Central memory CD8-positive, alpha-beta T cell (primary cell): ENCODE measurements around the gene EXOSC10.
"Not testable (repeated sequence)": the region's sequence is repeated elsewhere in the genome, so short reads cannot be mapped to it uniquely, and the experiment has no call there.

ENCODE experiments used
- ATAC-seq: fragments of 150-1000 bp; cut with Tn5 transposase; replicated peaks from 2 replicates; pipeline ENCODE4 v1.10.0; 2022; ENCODE audit warnings: mild to moderate bottlenecking, moderate FRiP score, moderate number of reproducible peaks; ENCODE audit not compliant: poor library complexity, severe bottlenecking; ENCODE audit errors: extremely low read depth
- DNase-seq, 2 donors: peaks; one replicate each; pipeline ENCODE4 v3.0.0; 2021; ENCODE audit warnings: low spot score in 2 of 2
- H3K27ac Mint-ChIP-seq: one replicate; pipeline ENCODE4 v1.8.0; 2022; ENCODE audit warnings: low read depth, mild to moderate bottlenecking, moderate library complexity, mixed read lengths
- H3K27me3 Mint-ChIP-seq: one replicate; pipeline ENCODE4 v1.8.0; 2022; ENCODE audit warnings: mixed read lengths
- H3K36me3 Mint-ChIP-seq: one replicate; pipeline ENCODE4 v1.8.0; 2022; ENCODE audit warnings: mild to moderate bottlenecking, moderate library complexity, mixed read lengths; ENCODE audit not compliant: insufficient read depth
- H3K4me1 Mint-ChIP-seq: one replicate; pipeline ENCODE4 v1.8.0; 2022; ENCODE audit warnings: mixed read lengths
- H3K4me3 Mint-ChIP-seq: one replicate; pipeline ENCODE4 v1.8.0; 2022; ENCODE audit warnings: mild to moderate bottlenecking, moderate library complexity, mixed read lengths
- H3K9me3 Mint-ChIP-seq: one replicate; pipeline ENCODE4 v1.8.0; 2022; ENCODE audit warnings: mixed read lengths

Gene EXOSC10

GRCh38 chr1:11026903-11027302, 72.8 kb downstream of the EXOSC10 start:
- Mint-ChIP-seq H3K27me3 (no peaks in the 10 kb centered on the region), H3K4me1 (peaks cover 28% of the 10 kb centered on the region), H3K27ac (no peak overlapping the region), H3K4me3 (no peak overlapping the region), H3K9me3 (no peaks in the 10 kb centered on the region), H3K36me3 (peaks cover 65% of the 10 kb centered on the region)
- ATAC-seq (no peak), DNase-seq (no peak)

DNA sequence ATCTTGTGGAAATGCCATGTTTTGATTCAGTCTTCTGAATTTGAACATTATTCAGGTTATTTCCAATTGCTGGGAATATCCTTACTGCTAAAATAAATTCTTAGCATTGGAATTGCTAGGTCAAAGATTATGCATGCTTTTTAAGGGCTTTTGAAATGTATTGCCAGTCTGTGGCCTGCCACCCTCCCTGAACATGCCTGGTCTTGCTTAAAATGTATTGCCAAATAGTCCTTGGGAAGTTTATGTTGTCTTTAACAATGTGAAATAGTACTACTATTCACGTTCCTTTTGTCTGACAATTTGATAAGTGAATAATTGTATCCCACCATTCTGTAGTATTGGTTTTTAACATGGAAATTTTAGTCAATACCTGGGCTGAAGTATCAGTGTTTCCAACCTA, 73.6 kb downstream of the EXOSC10 start:
- no peaks in the 10 kb centered on the region for H3K9me3 Mint-ChIP-seq
- no peak overlapping the region for H3K27ac Mint-ChIP-seq
- DNase-seq (no peak), ATAC-seq (no peak)
- H3K4me3 Mint-ChIP-seq = no peak overlapping the region
- peaks cover 30% of the 10 kb centered on the region for H3K4me1 Mint-ChIP-seq
- H3K36me3 Mint-ChIP-seq = peaks cover 71% of the 10 kb centered on the region
- H3K27me3 Mint-ChIP-seq = no peaks in the 10 kb centered on the region

- no peak for DNase-seq
- Mint-ChIP-seq H3K36me3 (peaks cover 74% of the 10 kb centered on the region), H3K27ac (no peak overlapping the region)
These were observed 74.1 kb downstream of the EXOSC10 start for GRCh38 chr1:11025618-11026017.

DNA sequence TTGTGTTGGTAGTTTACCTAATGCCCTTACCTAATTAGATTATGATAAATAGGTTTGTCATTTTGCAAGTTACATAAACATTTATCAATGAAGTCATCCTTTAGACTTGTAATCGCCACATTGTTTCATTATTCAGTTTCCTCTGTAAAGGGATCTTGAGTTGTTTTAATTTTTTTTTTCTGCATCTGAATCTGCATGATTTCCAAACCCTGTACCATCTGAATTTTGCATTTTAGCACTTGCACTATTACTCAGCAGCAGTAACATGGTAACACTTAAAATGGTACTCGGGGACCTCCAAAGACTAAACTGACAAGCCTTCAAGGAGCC, 74.8 kb downstream of the EXOSC10 start:
- peaks cover 30% of the 10 kb centered on the region for H3K4me1 Mint-ChIP-seq
- no peak overlapping the region for H3K4me3 Mint-ChIP-seq
- no peaks in the 10 kb centered on the region for H3K9me3 Mint-ChIP-seq

More at GRCh38 chr1:11025618-11026017, 74.1 kb downstream of the EXOSC10 start:
- Mint-ChIP-seq H3K27me3 (no peaks in the 10 kb centered on the region), H3K9me3 (no peaks in the 10 kb centered on the region), H3K4me1 (peaks cover 30% of the 10 kb centered on the region), H3K4me3 (no peak overlapping the region)
- ATAC-seq = no peak

GRCh38 chr1:11024154-11024873, 75.4 kb downstream of the EXOSC10 start:
- H3K36me3 Mint-ChIP-seq = peaks cover 82% of the 10 kb centered on the region
- H3K9me3 Mint-ChIP-seq = no peaks in the 10 kb centered on the region
- DNase-seq (no peak), ATAC-seq (no peak)
- peaks cover 30% of the 10 kb centered on the region for H3K4me1 Mint-ChIP-seq
- H3K27ac Mint-ChIP-seq = peak overlapping the region; percentile 74
- no peaks in the 10 kb centered on the region for H3K27me3 Mint-ChIP-seq
- H3K4me3 Mint-ChIP-seq = no peak overlapping the region

More for the DNA sequence above, 74.8 kb downstream of the EXOSC10 start:
- H3K27me3 Mint-ChIP-seq = no peaks in the 10 kb centered on the region
- ATAC-seq = no peak
- H3K27ac Mint-ChIP-seq = no peak overlapping the region
- H3K36me3 Mint-ChIP-seq = peaks cover 78% of the 10 kb centered on the region
- no peak for DNase-seq

DNA sequence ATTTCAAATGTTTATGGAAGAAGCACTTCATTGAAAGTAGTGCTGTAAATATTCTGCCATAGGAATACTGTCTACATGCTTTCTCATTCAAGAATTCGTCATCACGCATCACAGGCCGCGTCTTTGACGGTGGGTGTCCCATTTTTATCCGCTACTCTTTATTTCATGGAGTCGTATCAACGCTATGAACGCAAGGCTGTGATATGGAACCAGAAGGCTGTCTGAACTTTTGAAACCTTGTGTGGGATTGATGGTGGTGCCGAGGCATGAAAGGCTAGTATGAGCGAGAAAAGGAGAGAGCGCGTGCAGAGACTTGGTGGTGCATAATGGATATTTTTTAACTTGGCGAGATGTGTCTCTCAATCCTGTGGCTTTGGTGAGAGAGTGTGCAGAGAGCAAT, 76.5 kb downstream of the EXOSC10 start:
- Mint-ChIP-seq H3K27me3 (no peaks in the 10 kb centered on the region), H3K9me3 (no peaks in the 10 kb centered on the region), H3K27ac (no peak overlapping the region), H3K4me1 (peaks cover 37% of the 10 kb centered on the region), H3K36me3 (peaks cover 87% of the 10 kb centered on the region), H3K4me3 (no peak overlapping the region)
- no peak for ATAC-seq
- DNase-seq = no peak

- no peak overlapping the region for H3K4me3 Mint-ChIP-seq
- H3K4me1 Mint-ChIP-seq = peaks cover 40% of the 10 kb centered on the region
- no peaks in the 10 kb centered on the region for H3K27me3 Mint-ChIP-seq
- H3K36me3 Mint-ChIP-seq = peaks cover 93% of the 10 kb centered on the region
- no peaks in the 10 kb centered on the region for H3K9me3 Mint-ChIP-seq
- DNase-seq (no peak), ATAC-seq (no peak)
- H3K27ac Mint-ChIP-seq = no peak overlapping the region
These were observed 79.7 kb downstream of the EXOSC10 start for GRCh38 chr1:11019971-11020370.

DNA sequence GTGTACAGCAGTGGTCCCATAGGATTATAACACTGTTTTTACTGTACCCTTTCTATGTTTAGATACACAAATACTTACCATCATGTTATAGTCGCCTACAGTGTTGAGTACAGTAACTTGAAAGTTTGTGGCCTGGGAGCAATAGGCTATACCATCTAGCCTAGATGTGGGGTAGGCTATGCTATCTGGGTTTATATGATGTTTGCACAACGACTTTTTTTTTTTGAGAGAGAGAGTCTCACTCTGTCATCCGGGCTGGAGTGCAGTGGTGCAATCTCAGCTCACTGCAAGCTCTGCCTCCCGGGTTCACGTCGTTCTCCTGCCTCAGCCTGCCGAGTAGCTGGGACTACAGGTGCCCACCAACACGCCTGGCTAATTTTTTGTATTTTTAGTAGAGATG, 80.3 kb downstream of the EXOSC10 start:
- DNase-seq, H3K9me3 Mint-ChIP-seq, ATAC-seq, H3K27me3 Mint-ChIP-seq, H3K27ac Mint-ChIP-seq, H3K4me3 Mint-ChIP-seq: not testable (repeated sequence)
- Mint-ChIP-seq H3K36me3 (peaks cover 93% of the 10 kb centered on the region), H3K4me1 (peaks cover 42% of the 10 kb centered on the region)
